ENCODE results near the gene GBF1.
A peak's percentile ranks its signal among the peaks of the same experiment; 100 is the strongest.
"Not testable (repeated sequence)": the region's sequence is repeated elsewhere in the genome, so short reads cannot be mapped to it uniquely, and the experiment has no call there.

The GBF1 gene

GRCh38 chr10:102234888-102235597 is 10.3 kb upstream of the GBF1 start:
- DNase-seq = no peak

GRCh38 chr10:102235598-102235920 is 9.8 kb upstream of the GBF1 start:
- DNase-seq = no peak

DNA sequence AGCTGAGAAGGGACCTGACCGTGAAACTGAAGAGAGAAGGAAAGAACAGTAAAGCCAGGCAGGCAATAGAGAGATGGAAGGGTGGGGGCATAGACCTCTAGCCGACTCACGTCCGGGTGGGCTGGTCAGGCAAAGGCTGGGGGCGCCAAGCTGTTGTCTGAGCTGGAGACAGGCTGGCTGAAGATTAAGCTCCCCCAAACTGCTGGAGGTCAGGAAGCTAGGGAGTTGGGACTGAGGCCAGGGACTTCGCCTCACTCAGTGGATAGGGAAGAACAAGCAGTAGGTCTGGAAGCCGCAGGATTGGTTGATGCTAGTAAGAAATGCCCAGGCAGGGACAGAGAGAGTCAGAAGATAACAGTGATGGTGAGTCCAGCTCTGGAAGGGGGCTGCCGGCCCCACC is 9.3 kb upstream of the GBF1 start:
- DNase-seq = no peak

DNA sequence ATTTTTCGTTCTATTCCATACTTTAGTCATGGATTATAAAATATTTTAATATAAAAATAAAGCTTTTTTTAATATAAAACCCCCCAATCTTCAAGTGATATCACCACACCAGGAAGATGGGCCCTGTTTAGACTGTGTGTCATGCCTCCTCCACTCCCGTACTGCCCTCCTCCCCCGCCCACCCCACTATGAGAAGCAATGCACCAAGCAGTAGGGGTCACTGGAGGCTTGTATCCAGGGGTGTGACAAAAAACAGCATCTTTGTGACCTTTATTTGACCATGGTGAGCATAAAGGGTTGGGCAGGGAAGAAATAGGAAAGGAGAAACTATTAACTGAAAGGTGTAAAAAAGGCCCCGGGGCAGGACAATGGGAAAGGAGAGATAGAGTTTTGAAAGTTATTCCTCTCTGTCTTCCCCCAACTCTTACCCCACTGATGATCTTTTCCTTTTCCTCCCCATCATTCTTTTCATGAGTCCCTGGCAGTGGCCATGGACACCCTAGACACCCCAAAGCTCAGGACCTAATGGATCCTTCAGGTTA is 7.5 kb upstream of the GBF1 start:
- DNase-seq = no peak

- DNase-seq = no peak
These were observed 4.8 kb upstream of the GBF1 start for GRCh38 chr10:102240467-102241031.

DNA sequence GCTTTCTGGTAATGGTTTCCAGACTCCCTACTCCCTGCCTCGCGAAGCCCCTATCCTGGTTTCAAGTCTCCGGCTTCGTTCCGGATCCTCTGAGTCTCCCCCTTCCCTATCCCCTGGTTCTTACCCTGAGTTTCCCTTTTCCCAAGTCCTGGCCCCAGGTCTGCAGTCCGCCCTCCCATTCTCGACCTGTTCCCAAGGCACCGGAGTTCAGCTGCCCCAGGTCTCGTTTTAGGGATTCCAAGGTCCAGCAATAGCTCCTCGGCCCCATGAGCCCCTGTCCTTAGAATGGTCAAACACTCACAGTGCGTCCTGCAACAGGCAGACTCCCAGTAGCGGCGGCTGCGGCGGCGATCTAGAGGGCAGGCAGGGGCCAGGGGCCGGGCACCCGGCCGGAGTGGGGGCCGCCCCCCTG is 4.3 kb upstream of the GBF1 start:
- no peak for DNase-seq

GRCh38 chr10:102241444-102242117 is 3.8 kb upstream of the GBF1 start, which contains the start of gene PITX3:
TSS of gene PITX3 (minus strand) at chr10:102241512. CDS start at chr10:102232080, 9,432 bp downstream.
- peak; percentile 38 for DNase-seq

GRCh38 chr10:102242118-102242485 is 3.2 kb upstream of the GBF1 start:
- DNase-seq = no peak

GRCh38 chr10:102243309-102243708 is 2.0 kb upstream of the GBF1 start:
- no peak for DNase-seq

DNA sequence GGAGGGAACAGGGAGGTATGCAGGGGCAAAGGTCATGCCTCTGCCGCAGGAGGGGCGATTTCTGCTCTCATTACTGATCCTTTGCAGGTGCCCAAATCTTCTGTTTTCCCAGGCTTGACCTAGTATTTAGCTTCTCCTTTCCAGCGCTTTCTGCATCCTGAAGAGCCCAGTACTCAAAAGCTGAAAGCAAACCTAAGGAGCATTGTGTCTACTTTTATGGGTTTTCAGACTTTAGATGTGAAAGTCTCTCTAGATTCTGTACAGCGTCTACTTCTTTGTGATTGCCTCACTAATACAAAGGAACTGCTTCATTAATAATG is 560 bp downstream of the GBF1 start:
- no peak for DNase-seq

DNA sequence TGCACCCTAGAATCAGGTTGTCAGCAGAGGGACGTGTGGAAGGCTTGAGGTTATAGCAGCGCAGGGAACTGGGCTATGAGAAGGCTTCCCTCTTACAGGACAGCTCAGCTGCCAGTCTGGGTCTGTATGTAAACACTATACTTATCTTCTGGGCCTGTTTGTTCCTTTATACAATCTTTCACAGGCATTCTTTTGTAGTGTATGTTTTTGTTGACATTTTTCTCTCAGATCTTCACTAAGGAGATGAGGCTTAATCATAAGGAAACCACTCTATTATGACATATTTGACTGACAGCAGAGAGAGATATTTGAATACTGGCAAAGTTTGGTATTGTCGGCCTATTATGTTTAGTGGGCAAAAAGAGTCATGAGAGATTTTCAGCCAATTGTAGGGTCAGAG is 929 bp downstream of the GBF1 start:
- no peak for DNase-seq

- DNase-seq = no peak
These were observed 2.4 kb downstream of the GBF1 start for GRCh38 chr10:102247734-102248133.

DNA sequence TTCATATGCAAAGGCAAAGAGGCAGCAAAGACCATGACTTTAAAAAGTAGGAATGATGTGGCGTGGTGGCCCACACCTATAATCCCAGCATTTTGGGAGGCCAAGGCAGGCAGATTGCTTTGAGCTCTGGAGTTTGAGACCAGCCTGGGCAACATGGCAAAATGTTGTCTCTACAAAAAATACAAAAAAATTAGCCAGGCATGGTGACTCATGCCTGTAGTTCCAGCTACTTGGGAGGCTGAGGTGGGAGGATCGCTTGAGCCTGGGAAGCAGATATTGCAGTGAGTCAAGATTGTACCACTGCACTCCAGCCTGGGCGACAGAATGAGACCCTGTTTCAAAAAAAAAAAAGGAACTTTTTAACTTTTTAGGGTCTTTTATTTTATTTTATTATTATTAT is 7.2 kb downstream of the GBF1 start:
- DNase-seq = not testable (repeated sequence)

DNA sequence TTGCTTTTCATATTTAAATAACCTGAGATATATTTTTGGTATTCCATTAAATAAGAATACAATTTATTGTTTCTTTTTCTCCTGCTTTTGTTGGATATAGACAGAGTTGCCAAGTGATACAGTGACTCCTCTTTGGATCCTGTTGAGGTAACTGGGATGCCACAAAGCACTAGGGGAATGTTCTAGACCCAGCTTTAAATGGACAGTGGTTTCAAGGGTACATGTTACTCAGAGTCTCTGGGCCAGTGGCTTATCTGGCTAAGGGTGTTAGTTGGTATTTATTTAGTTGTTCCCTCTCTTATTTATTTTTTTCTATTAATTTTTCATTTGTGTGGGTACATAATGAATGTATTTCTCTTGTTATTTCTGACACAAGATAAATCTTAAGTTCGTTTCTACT is 9.1 kb downstream of the GBF1 start:
- no peak for DNase-seq

GRCh38 chr10:102255404-102255803 is 10.1 kb downstream of the GBF1 start:
- DNase-seq = no peak

- no peak for DNase-seq
These were observed 15.9 kb downstream of the GBF1 start for GRCh38 chr10:102261196-102261595.

DNA sequence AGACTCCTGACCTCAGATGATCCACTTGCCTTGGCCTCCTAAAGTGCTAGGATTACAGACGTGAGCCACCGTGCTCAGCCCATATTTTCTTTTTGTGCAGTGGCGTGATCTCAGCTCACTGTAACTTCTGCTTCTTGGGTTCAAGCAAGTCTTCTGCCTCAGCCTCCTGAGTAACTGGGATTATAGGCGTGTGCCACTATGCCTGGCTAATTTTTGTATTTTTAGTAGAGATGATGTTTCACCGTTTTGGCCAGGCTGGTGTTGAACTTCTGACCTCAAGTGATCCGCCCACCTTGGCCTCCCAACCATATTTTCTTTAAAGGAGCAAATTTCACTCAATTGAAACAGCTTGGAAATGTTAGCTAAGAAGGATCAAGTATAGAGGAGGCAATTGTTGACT is 16.5 kb downstream of the GBF1 start:
- no peak for DNase-seq

DNA sequence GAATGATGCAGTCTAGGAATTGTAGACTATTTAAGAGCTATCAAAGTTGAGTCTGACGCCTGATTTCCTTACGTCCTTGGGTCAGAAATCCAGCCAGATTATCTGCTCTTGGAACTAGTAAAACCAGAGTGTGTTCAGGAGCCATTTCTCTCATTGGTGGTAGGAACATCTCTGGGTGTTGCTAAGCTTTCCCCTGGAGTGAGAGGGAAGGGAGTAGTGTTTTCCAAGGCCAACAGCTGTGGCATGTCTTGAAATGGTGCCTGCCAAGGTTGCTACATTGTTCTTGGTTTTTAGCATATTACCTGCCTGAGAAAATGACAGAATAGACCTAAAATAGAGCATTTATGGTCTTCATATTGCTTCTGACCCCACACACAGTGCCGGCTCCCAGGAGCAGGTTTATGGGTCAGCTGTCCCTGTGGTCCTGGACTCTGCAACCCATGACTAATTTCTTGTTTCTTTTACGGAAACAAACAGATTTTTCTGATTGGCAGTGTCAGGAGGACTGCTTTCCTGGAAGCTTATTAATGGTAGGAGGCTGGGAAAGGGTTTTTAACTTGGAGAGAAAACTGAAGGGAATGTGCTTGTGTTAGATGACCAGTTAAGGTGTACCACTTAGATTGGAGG is 17.5 kb downstream of the GBF1 start:
- DNase-seq = no peak

DNA sequence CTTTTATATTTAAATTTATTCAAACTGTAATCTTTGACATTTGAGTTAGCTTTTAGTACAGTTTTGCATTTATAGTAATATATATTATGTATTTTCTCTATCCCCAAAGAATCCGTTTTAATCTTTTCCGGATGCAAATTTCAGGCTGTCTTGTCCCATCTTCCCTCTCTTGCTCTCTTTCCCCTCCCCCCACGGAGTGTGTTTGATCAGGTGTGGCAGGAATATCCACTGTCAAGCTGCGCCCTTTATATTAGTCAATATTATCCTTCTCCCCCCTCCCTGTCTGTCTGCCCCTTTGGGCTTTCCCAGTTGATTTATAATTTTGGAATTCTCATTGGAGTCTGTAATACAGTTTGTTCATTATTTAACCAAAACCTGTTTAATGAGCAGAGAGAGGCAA is 19.0 kb downstream of the GBF1 start:
- peak; percentile 50 for DNase-seq

GRCh38 chr10:102266670-102267069 is 21.3 kb downstream of the GBF1 start:
- peak; percentile 74 for DNase-seq

GRCh38 chr10:102267748-102268147 is 22.4 kb downstream of the GBF1 start:
- DNase-seq = no peak

- no peak for DNase-seq
These were observed 23.1 kb downstream of the GBF1 start for GRCh38 chr10:102268375-102268888.

- DNase-seq = no peak
These were observed 23.7 kb downstream of the GBF1 start for GRCh38 chr10:102269017-102269416.

GRCh38 chr10:102274062-102274461 is 28.7 kb downstream of the GBF1 start:
- DNase-seq = no peak
